Loucy (cell line): Measurements from ENCODE around the gene SCN5A.

Experiments used
- CTCF ChIP-seq: fragments of 200-600 bp; sonication (generic); conservative IDR thresholded peaks from 2 replicates; pipeline ENCODE4 v1.5.1; 2014; ENCODE audit warnings: mild to moderate bottlenecking, antibody characterized with exemption, low read length
- EZH2phosphoT487 ChIP-seq: fragments of 200-600 bp; IDR thresholded peaks from 2 replicates; pipeline ENCODE4 v1.6.1; 2018; ENCODE audit warnings: antibody characterized with exemption, mild to moderate bottlenecking, moderate library complexity, borderline replicate concordance

DNA sequence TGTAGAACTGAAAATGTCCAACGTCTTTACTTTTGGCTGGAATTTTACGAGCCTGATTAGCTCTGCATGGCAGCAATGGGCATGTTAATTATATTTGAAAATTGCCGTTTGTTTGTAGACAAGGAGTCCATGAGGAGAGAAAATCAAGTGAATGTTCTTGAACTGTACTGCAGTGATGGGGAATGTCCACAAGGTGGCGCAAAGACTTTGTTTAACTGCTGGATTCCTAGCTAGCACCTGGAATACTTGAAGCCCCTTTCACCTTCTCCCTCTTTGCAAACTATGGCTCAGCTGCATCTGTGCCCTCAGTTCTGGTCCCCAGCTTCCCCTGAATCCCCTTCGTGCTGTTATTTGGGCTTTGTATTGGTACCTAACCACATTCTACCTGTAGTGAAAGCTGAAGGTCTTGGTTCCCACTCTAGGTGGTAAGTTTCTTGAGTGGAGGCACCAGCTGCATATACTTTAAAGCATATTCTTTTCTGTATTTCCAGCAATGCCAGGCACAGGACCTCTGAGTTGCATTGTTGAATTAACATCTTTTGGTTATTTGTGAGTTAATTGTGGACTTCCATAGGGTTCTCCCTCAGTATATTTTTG, 128.0 kb downstream of the SCN5A start:
- TF ChIP-seq CTCF (peak; percentile 97), EZH2phosphoT487 (no peak)
